ENCODE data around the gene TAP1.

The TAP1 gene

GRCh38 chr6:32894085-32895005 lies 40.8 kb upstream of the TAP1 start:
- TF ChIP-seq SPI1 (IDR thresholded peaks at IDR 0.05; ENCODE audit: borderline replicate concordance, low read depth), result no peak
- peak; percentile 28; the same call in 1 of the 2 replicates for TF ChIP-seq POLR2AphosphoS5 (IDR thresholded peaks at IDR 0.05; ENCODE audit: low read depth)
- DNase-seq (ENCODE audit: low read depth in 1 of 2, low spot score in 1 of 2), result peak; percentile 80 to 95
- Histone ChIP-seq H3K27ac (replicated peaks) (peak overlapping the region; percentile 75), H3K4me3 (replicated peaks; ENCODE audit: insufficient read depth, low read length) (peak overlapping the region; percentile 86), H3K27me3 (ENCODE audit: insufficient read depth, poor library complexity, severe bottlenecking) (no peaks in the 10 kb centered on the region)

GRCh38 chr6:32890831-32891230 lies 37.3 kb upstream of the TAP1 start:
- TF ChIP-seq GABPA (IDR thresholded peaks at IDR 0.05; ENCODE audit: low read depth), result no peak
- TF ChIP-seq SPI1 (IDR thresholded peaks at IDR 0.05; ENCODE audit: borderline replicate concordance, low read depth), result no peak
- TF ChIP-seq REST (IDR thresholded peaks at IDR 0.05; ENCODE audit: insufficient replicate concordance, low read depth), result no peak
- TF ChIP-seq POLR2AphosphoS5 (IDR thresholded peaks at IDR 0.05; ENCODE audit: low read depth), result no peak
- no peak for TF ChIP-seq CTCF (IDR thresholded peaks at IDR 0.05; ENCODE audit: insufficient read depth, low read length)
- Histone ChIP-seq H3K27ac (replicated peaks) (no peak overlapping the region), H3K27me3 (ENCODE audit: insufficient read depth, poor library complexity, severe bottlenecking) (no peaks in the 10 kb centered on the region), H3K4me3 (replicated peaks; ENCODE audit: insufficient read depth, low read length) (no peak overlapping the region)
- DNase-seq (ENCODE audit: low read depth in 1 of 2, low spot score in 1 of 2), result no peak

GRCh38 chr6:32889533-32889932 lies 36.0 kb upstream of the TAP1 start:
- Histone ChIP-seq H3K4me3 (replicated peaks; ENCODE audit: insufficient read depth, low read length) (no peak overlapping the region), H3K27me3 (ENCODE audit: insufficient read depth, poor library complexity, severe bottlenecking) (no peaks in the 10 kb centered on the region), H3K27ac (replicated peaks) (no peak overlapping the region)
- DNase-seq (ENCODE audit: low read depth in 1 of 2, low spot score in 1 of 2), result no peak
- TF ChIP-seq SPI1 (IDR thresholded peaks at IDR 0.05; ENCODE audit: borderline replicate concordance, low read depth), result no peak
- no peak for TF ChIP-seq POLR2AphosphoS5 (IDR thresholded peaks at IDR 0.05; ENCODE audit: low read depth)
- TF ChIP-seq CTCF (IDR thresholded peaks at IDR 0.05; ENCODE audit: insufficient read depth, low read length), result no peak
- TF ChIP-seq GABPA (IDR thresholded peaks at IDR 0.05; ENCODE audit: low read depth), result no peak
- no peak for TF ChIP-seq REST (IDR thresholded peaks at IDR 0.05; ENCODE audit: insufficient replicate concordance, low read depth)

- Histone ChIP-seq H3K27me3 (ENCODE audit: insufficient read depth, poor library complexity, severe bottlenecking) (no peaks in the 10 kb centered on the region), H3K4me3 (replicated peaks; ENCODE audit: insufficient read depth, low read length) (no peak overlapping the region), H3K27ac (replicated peaks) (no peak overlapping the region)
- no peak for DNase-seq (ENCODE audit: low read depth in 1 of 2, low spot score in 1 of 2)
- TF ChIP-seq CTCF (IDR thresholded peaks at IDR 0.05; ENCODE audit: insufficient read depth, low read length) (no peak), SPI1 (IDR thresholded peaks at IDR 0.05; ENCODE audit: borderline replicate concordance, low read depth) (no peak), GABPA (IDR thresholded peaks at IDR 0.05; ENCODE audit: low read depth) (no peak), POLR2AphosphoS5 (IDR thresholded peaks at IDR 0.05; ENCODE audit: low read depth) (no peak), REST (IDR thresholded peaks at IDR 0.05; ENCODE audit: insufficient replicate concordance, low read depth) (no peak)
Measured at GRCh38 chr6:32888576-32888975, 35.1 kb upstream of the TAP1 start.
